LNCAP (cell line): ENCODE measurements around the gene CCDC183.

Source experiments
- TF ChIP-seq, protein P1 (sequence below): fragments of 450-650 bp; IDR thresholded peaks from 2 replicates; pipeline ENCODE4 v1.5.1; 2017; ENCODE audit warnings: mild to moderate bottlenecking

Gene CCDC183

DNA sequence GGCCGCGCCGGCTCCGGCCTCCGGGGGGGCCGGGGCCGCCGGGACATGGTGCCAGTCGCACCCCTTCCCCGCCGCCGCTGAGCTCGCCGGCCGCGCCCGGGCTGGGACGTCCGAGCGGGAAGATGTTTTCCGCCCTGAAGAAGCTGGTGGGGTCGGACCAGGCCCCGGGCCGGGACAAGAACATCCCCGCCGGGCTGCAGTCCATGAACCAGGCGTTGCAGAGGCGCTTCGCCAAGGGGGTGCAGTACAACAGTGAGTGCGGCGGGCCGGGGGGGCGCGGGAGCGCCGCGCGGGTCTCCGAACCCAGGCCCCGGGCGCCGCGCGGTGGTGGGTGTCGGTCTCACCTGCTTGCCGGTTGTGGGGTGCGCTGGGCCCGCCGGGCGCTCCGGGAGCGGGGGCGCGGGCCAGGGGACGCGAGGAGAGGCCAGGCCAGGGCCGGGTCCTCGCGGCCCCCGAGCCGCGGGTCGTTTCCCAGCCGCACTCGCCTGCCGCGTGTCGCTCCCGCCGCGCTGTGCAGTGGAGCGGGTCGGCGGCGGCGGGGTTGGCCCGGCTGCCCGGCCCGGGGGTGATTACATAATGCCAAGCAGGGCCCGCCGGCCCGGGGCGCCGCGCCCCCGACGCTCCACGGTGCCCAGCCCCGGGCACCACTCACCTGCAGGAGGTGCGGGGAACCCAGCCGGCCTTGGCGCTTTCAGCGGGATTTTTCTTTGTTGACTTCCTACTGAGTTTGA, 12.1 kb downstream of the CCDC183 start:
- TF ChIP-seq, protein P1, sequence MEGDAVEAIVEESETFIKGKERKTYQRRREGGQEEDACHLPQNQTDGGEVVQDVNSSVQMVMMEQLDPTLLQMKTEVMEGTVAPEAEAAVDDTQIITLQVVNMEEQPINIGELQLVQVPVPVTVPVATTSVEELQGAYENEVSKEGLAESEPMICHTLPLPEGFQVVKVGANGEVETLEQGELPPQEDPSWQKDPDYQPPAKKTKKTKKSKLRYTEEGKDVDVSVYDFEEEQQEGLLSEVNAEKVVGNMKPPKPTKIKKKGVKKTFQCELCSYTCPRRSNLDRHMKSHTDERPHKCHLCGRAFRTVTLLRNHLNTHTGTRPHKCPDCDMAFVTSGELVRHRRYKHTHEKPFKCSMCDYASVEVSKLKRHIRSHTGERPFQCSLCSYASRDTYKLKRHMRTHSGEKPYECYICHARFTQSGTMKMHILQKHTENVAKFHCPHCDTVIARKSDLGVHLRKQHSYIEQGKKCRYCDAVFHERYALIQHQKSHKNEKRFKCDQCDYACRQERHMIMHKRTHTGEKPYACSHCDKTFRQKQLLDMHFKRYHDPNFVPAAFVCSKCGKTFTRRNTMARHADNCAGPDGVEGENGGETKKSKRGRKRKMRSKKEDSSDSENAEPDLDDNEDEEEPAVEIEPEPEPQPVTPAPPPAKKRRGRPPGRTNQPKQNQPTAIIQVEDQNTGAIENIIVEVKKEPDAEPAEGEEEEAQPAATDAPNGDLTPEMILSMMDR, result no peak

DNA sequence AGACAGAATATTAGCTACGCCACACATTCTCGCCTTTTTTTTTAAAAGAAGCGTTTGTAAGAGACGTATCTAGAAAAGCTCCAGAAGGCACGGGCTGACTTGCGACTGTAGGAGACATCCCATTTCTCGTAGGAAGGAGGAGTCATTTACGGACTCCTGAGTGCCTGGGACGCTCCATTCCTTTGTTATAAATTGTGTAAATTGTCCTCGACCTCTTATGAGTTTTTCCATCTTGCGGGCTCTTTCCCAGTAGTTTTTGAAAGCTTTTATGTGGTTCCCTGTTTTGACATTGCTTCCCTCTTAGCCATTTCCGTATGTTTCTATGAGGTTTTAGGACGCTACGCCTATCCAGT, 12.6 kb downstream of the CCDC183 start:
- TF ChIP-seq, protein P1, result no peak

DNA sequence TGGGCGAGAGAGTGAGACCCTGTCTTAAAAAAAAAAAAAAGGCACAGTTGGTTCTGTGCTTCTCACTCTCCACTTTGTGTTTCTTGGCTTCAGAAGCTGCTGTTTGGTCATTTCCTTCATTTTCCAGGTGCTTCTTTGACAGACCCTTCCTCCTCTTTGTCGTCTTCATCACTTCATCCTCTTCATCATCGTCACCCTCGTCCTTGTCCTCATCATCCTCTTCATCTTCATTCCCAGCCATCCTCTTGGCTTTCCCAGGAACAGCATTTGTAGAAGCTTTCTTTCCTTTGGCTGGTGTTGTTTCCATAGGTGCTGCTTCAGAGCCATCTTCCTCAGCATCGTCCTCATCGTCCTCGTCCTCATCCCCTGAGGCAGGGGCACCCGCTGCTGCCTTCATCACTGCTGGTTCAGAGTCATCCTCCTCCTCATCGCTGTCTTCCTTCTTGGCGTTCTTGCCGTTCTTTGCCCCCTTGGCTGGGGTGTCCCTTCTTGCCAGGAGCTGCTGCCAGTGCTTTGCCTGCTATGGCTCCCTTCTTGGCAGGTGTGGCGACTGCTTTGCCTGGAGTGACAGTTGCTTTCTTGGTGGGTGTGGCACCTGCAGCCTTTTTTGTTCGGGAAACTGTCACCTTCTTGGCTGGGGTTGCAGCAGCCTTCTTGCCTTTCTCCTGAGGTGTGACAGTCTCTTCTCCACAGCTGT, 18.7 kb downstream of the CCDC183 start:
- TF ChIP-seq, protein P1, result no peak

DNA sequence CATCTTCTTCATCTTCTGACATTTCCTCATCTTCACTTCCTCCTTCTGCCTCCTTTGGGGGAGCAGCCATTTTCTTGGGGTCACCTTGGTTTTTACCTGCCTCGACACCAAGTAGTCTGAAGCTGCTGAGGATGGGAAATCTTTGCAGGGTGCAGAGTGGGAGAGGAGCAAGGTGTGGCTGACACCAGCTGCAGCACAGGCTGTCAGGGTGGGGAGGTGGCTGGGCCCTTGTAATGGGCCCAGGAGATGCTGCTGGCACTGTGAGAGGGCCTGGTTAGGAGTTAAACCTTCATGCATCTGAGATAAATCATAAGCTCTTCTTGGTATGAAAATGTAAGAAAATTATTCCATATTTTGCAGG, 19.3 kb downstream of the CCDC183 start:
- TF ChIP-seq, protein P1, result no peak

DNA sequence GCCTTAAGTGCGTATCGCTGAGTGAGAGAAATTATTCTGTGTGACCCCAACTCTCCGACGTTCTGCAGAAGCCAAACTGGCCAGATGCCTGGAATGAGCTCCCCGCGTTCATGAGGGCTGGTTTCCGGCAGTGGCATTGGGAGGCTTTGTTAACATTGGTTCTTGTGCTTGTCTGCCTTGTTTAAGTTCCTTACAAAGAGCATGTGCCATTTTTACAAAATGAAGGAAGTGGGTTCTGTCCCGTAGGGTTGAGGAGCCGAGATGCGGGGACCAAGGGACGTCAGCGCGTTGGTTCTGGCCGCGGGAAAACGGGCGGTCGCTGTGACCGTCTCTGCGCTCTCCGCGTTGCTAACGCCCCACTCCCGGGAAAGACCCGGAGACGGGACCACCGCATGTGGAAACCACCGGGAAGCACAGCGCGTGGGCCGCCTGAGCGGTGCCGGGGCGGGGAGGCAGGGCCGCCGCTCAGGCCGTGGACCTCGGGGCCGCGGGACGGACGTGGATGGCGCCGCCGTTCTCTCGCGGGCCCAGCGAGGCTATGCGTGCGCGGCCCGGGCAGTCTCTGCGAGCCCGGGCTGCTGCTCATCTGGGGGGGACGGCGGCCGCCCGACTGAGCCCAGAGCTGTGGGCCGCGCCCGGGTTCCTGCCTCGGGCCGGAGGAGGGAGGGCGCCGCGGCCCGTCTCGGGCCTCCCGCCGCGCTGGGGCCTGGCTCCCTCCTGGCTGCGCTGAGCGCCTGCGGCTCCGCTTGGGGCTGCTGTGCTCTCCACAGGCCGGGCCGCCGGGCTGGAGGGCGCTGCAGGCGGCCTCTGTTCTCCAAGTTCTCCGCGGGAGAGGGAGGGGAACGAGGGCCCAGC, 25.1 kb downstream of the CCDC183 start:
- TF ChIP-seq, protein P1, result no peak

DNA sequence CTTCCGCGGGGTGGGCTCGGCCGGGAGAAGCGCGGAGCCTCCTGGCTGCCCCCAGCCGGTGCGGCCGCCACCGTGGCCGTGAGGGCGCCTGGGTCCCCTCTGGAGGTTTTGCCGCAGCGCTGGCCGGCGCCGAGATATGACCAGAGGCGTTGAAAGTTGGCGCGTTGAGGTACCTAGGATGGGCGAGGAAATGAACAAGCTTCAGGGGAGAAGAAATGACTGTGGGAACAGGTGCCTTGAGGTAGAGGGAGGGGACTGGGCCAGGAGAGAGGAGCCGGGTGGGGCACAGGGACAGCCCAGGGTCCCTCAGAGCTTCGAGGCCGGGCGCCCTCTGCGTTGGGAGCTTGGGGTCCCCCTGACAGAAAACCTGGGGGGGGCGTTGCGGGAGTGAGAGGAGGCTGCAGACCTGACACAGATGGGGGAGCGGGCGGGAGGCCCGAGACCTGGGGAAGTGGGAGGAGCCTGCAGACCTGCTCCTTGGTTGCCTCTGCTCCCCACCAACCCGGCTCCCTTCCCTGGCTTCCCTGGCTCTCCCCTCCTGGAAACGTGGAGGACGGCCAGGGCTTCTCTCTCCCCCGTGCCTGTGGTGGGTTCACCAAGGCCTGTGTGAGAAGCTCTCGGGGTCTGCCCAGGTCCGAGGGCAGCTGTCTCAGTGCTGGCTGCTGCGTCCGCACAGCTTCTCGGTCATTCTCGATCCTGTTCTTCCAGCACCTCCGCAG, 25.8 kb downstream of the CCDC183 start:
- TF ChIP-seq, protein P1, result no peak
